A549 (cell line): ENCODE results near the gene KPTN. TPM values are rescaled to one million over a fixed set of nuclear protein-coding genes. Genes with fewer than 3 reads are reported as not detected.

Source experiments
- ATAC-seq, 2 experiments: fragments of 200-7000 bp in 1 of 2; fragments of >200 bp in 1 of 2; cut with Nextera tagmentation in 1 of 2; cut with Tn5 transposase in 1 of 2; 3 replicates each; pipeline versions ENCODE4 v1.8.0 to v1.9.1; 2018 to 2020; ENCODE audit warnings: mild to moderate bottlenecking in 1 of 2, moderate library complexity in 1 of 2
- CTCF ChIA-PET: fragments of 300-600 bp; sonication (Branson Sonifier 250); formaldehyde crosslinking; extraction: SDS; loops from one replicate; lab custom pipeline; 2021; ENCODE audit warnings: antibody characterized with exemption, inconsistent platforms; lab: Yijun Ruan, JAX
- POLR2A ChIA-PET: fragments of 350-600 bp; formaldehyde crosslinking; extraction: SDS; loops from one replicate; lab custom pipeline; 2021; ENCODE audit warnings: antibody characterized with exemption, inconsistent platforms; lab: Yijun Ruan, JAX
- DNase-seq, 2 experiments: peaks; one replicate each; pipeline versions ENCODE4 v3.0.0 to v3.0.0-alpha.2; 2011 to 2016; ENCODE audit warnings: low read depth in 1 of 2, low spot score in 1 of 2
- FAIRE-seq: peaks from 2 replicates; lab custom pipeline; 2011; peaks lifted over from hg19 to GRCh38; lab: Jason Lieb, UNC
- H3K27ac ChIP-seq, 2 experiments: fragments of >200 bp; sonication (Bioruptor Twin); formaldehyde crosslinking; 3 replicates each; pipeline ENCODE4 v1.5.1; 2016 to 2017
- H3K4me1 ChIP-seq: fragments of >200 bp; sonication (Bioruptor Twin); formaldehyde crosslinking; 3 replicates; pipeline ENCODE4 v1.6.1; 2016
- H3K4me2 ChIP-seq: fragments of >200 bp; sonication (Bioruptor Twin); formaldehyde crosslinking; 3 replicates; pipeline ENCODE4 v1.6.1; 2016
- H3K4me3 ChIP-seq: fragments of >200 bp; sonication (Bioruptor Twin); formaldehyde crosslinking; 3 replicates; pipeline ENCODE4 v1.5.1; 2016
- H3K9me3 ChIP-seq: fragments of >200 bp; sonication (Bioruptor Twin); formaldehyde crosslinking; 3 replicates; pipeline ENCODE4 v1.6.1; 2016
- BHLHE40 ChIP-seq: IDR thresholded peaks from 2 replicates; pipeline ENCODE4 v1.6.1; 2012; ENCODE audit warnings: low read depth, low read length, inconsistent platforms
- CBX2 ChIP-seq: fragments of 200-600 bp; sonication (generic); IDR thresholded peaks from 2 replicates; pipeline ENCODE4 v1.6.1; 2016; ENCODE audit warnings: low read depth, mild to moderate bottlenecking, borderline replicate concordance
- CHD2 ChIP-seq: fragments of 150-350 bp; IDR thresholded peaks from 2 replicates; pipeline ENCODE4 v1.6.1; 2014; ENCODE audit warnings: low read length; ENCODE audit not compliant: partially characterized antibody
- EHF ChIP-seq: fragments of 250-450 bp; sonication (Bioruptor Pico); IDR thresholded peaks from 2 replicates; pipeline ENCODE4 v1.5.0; 2020; ENCODE audit warnings: mild to moderate bottlenecking
- EHMT2 ChIP-seq: fragments of 200-600 bp; sonication (generic); IDR thresholded peaks from 2 replicates; pipeline ENCODE4 v1.6.1; 2016; ENCODE audit warnings: antibody characterized with exemption, low read depth, mild to moderate bottlenecking, moderate library complexity
- FOSB ChIP-seq: fragments of 250-450 bp; sonication (Bioruptor Pico); IDR thresholded peaks from 2 replicates; pipeline ENCODE4 v1.5.0; 2020; ENCODE audit warnings: mild to moderate bottlenecking, moderate library complexity
- FOSL2 ChIP-seq, 2 experiments: fragments of 450-650 bp in 1 of 2; fragments of >200 bp in 1 of 2; sonication (Bioruptor Twin) in 1 of 2; formaldehyde crosslinking; IDR thresholded peaks; 2 replicates each; pipeline versions ENCODE4 v1.5.0 to v1.6.1; 2016 to 2020; ENCODE audit warnings: mild to moderate bottlenecking in 1 of 2, moderate library complexity in 1 of 2
- FOXS1 ChIP-seq: fragments of 250-450 bp; sonication (Bioruptor Pico); IDR thresholded peaks from 2 replicates; pipeline ENCODE4 v1.5.0; 2020; ENCODE audit warnings: mild to moderate bottlenecking, moderate library complexity
- GATA3 ChIP-seq: IDR thresholded peaks from 2 replicates; pipeline ENCODE4 v1.6.1; 2012; ENCODE audit warnings: borderline replicate concordance
- HDAC2 ChIP-seq: fragments of 200-600 bp; sonication (generic); IDR thresholded peaks from 2 replicates; pipeline ENCODE4 v1.6.1; 2016
- HEYL ChIP-seq: fragments of 250-450 bp; sonication (Bioruptor Pico); IDR thresholded peaks from 2 replicates; pipeline ENCODE4 v1.8.0; 2021; ENCODE audit warnings: mild to moderate bottlenecking, moderate library complexity
- HOXB13 ChIP-seq: fragments of 250-450 bp; sonication (Bioruptor Pico); IDR thresholded peaks from 2 replicates; pipeline ENCODE4 v1.5.0; 2020; ENCODE audit warnings: low read depth, mild to moderate bottlenecking, moderate library complexity
- HOXB5 ChIP-seq: fragments of 250-450 bp; sonication (Bioruptor Pico); IDR thresholded peaks from 2 replicates; pipeline ENCODE4 v1.5.0; 2020; ENCODE audit warnings: mild to moderate bottlenecking, moderate library complexity
- JUN ChIP-seq, 2 experiments: fragments of >200 bp; sonication (Bioruptor Twin); formaldehyde crosslinking; IDR thresholded peaks; 2 replicates in 1 of 2; 3 replicates in 1 of 2; pipeline ENCODE4 v1.6.1; 2016 to 2017
- JUNB ChIP-seq: fragments of >200 bp; sonication (Bioruptor Twin); formaldehyde crosslinking; IDR thresholded peaks from 2 replicates; pipeline ENCODE4 v1.6.1; 2016
- KDM5A ChIP-seq: fragments of 200-600 bp; sonication (generic); IDR thresholded peaks from 2 replicates; pipeline ENCODE4 v1.6.1; 2016; ENCODE audit warnings: antibody characterized with exemption, mild to moderate bottlenecking
- MAFK ChIP-seq: fragments of 450-650 bp; IDR thresholded peaks from 2 replicates; pipeline ENCODE4 v1.6.1; 2014; ENCODE audit not compliant: partially characterized antibody
- MAZ ChIP-seq: fragments of 150-350 bp; IDR thresholded peaks from 2 replicates; pipeline ENCODE4 v1.6.1; 2014; ENCODE audit warnings: antibody characterized with exemption, low read depth, low read length, borderline replicate concordance
- MYC ChIP-seq: IDR thresholded peaks from 2 replicates; pipeline ENCODE4 v1.6.1; 2012; ENCODE audit warnings: mild to moderate bottlenecking, inconsistent platforms, low read length, improper control_type of control experiment, borderline replicate concordance
- POLR2A ChIP-seq: IDR thresholded peaks from 2 replicates; pipeline ENCODE4 v1.6.1; 2012; ENCODE audit warnings: mild to moderate bottlenecking, low read length
- POLR2AphosphoS2 ChIP-seq: conservative IDR thresholded peaks from 2 replicates; pipeline ENCODE4 v1.6.1; 2012; ENCODE audit warnings: low read length, improper control_type of control experiment, inconsistent platforms
- RAD21 ChIP-seq, 2 experiments: fragments of >200 bp in 1 of 2; sonication (Bioruptor Twin) in 1 of 2; formaldehyde crosslinking in 1 of 2; IDR thresholded peaks in 1 of 2; conservative IDR thresholded peaks in 1 of 2; 2 replicates in 1 of 2; 3 replicates in 1 of 2; pipeline ENCODE4 v1.6.1; 2012 to 2018; ENCODE audit warnings: inconsistent platforms in 1 of 2
- RCOR1 ChIP-seq: fragments of 150-350 bp; IDR thresholded peaks from 2 replicates; pipeline ENCODE4 v1.6.1; 2014; ENCODE audit warnings: antibody characterized with exemption, low read length, low read depth
- RFX5 ChIP-seq: fragments of 450-650 bp; IDR thresholded peaks from 2 replicates; pipeline ENCODE4 v1.7.1; 2014; ENCODE audit warnings: antibody characterized with exemption, mild to moderate bottlenecking, moderate library complexity
- SREBF2 ChIP-seq: fragments of 450-650 bp; IDR thresholded peaks from 2 replicates; pipeline ENCODE4 v1.6.1; 2014; ENCODE audit warnings: mild to moderate bottlenecking, moderate library complexity
- ZC3H11A ChIP-seq: fragments of 450-650 bp; IDR thresholded peaks from 2 replicates; pipeline ENCODE4 v1.6.1; 2014; ENCODE audit warnings: antibody characterized with exemption, mild to moderate bottlenecking
- ZFP36 ChIP-seq: fragments of 450-650 bp; IDR thresholded peaks from 2 replicates; pipeline ENCODE4 v1.6.1; 2014; ENCODE audit warnings: borderline replicate concordance; ENCODE audit not compliant: partially characterized antibody
- ZNF302 ChIP-seq: fragments of 250-450 bp; sonication (Bioruptor Pico); IDR thresholded peaks from 2 replicates; pipeline ENCODE4 v1.9.0; 2021; ENCODE audit warnings: inconsistent platforms, mild to moderate bottlenecking, moderate library complexity
- WGBS: methylation state at CpG from one replicate; pipeline ENCODE4 v1.1.6; 2017; ENCODE audit errors: missing lambda C conversion rate; 5-methylcytosine and 5-hydroxymethylcytosine counted together
- polyA minus RNA-seq: library from RNA; depleted of rRNA, polyadenylated mRNA; stranded (reverse); fragments of >200 nt; gene quantifications from 2 replicates; pipeline ENCODE4 v1.2.3, GENCODE V29; 2011; rRNA and poly(A)+ RNA removed
- polyA plus RNA-seq, 4 experiments: library from polyadenylated mRNA; depleted of rRNA in 3 of 4; stranded (reverse); fragments of >200 nt; fragmentation: RNase III in 1 of 4; extraction: RNeasy Plus Mini Kit Qiagen cat#74134 plus additional on column Dnase treatment in 1 of 4; gene quantifications; 2 replicates in 3 of 4; 3 replicates in 1 of 4; pipeline ENCODE4 v1.2.3, GENCODE V29; 2011 to 2017
- TF ChIP-seq, protein P1 (sequence below): IDR thresholded peaks from 2 replicates; pipeline ENCODE4 v1.6.1; 2012
- TF ChIP-seq, protein P2 (sequence below): fragments of 150-350 bp; IDR thresholded peaks from 2 replicates; pipeline ENCODE4 v1.6.1; 2014; ENCODE audit warnings: low read depth, mild to moderate bottlenecking, low read length
- TF ChIP-seq, protein P3 (sequence below): fragments of >200 bp; sonication (Bioruptor Twin); formaldehyde crosslinking; IDR thresholded peaks from 3 replicates; pipeline ENCODE4 v1.6.1; 2016
- TF ChIP-seq, protein P4 (sequence below): fragments of >200 bp; sonication (Bioruptor Twin); formaldehyde crosslinking; IDR thresholded peaks from 3 replicates; pipeline ENCODE4 v1.5.1; 2016
- TF ChIP-seq, protein P5 (sequence below): IDR thresholded peaks from 2 replicates; pipeline ENCODE4 v1.6.1; 2012

Gene KPTN
- 10.6 and 12.5 TPM in 2 replicates for polyA plus RNA-seq (2011; rRNA removed)
- 26.3 and 28.7 TPM in 2 replicates for polyA plus RNA-seq (2012; cell fraction: cytosol; rRNA removed)
- 62.7 and 66.3 TPM in 2 replicates for polyA plus RNA-seq (2012; cell fraction: nucleus; rRNA removed)
- 20.6 to 22.1 TPM (median 20.8 TPM) in 3 replicates for polyA plus RNA-seq (2017; fragmentation: RNase III; extraction: RNeasy Plus Mini Kit Qiagen cat#74134 plus additional on column Dnase treatment)
- 13.7 and 15.6 TPM in 2 replicates for polyA minus RNA-seq

DNA sequence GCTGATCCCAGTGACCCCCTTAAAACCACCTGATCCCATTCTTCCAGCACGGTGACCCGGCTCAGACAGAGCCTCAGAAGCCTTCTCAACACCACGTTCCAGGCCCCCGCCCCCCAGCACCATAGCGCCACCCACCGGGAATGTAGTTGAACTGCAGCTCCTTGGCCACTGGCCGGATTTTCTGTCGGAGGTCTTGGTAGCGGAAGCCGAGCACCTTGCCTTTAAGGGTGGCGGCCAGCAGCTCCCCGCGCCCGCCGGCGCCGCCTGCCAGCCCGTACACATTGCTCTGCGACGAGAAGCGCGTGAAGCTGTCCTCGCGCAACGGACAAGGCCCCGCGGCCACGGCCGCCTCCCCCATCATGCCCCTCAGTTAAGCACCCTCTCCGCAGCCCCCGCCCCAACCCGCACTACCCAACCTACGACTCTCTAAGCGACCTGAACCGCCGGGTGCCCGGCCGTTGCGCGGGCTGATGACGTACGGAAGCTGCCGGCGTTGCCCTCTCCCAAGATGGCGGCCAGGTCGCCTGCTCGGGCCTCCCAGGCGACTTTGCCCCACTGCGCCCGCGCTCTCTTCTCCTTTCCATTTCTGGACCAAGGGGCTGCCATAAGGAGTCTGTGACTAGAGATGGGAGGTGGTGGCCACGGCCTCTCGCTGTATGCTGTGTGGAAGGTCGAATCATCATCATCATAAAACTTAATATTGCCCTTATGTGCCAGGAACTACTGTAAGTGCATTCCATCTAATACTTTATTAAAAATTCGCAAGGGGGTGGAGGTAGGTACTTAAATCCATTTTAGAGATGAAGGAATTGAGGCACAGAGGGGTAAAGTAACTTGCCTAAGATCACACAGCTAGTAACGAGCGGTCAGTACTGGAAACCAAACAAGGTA is at the start of gene KPTN:
Gene KPTN, minus strand, starts transcription at position 420 of the 891 bp plus-strand sequence. Its CDS starts 59 bp downstream, at position 361.
- peak; percentile 84 to 90 for ATAC-seq
- Histone ChIP-seq H3K4me1 (peaks cover 12% of the 10 kb centered on the region; the same call in 2 of the 3 replicates), H3K27ac (peak within 1 kb of the TSS; percentile 96 to 97), H3K4me3 (peak within 1 kb of the TSS; percentile 53), H3K9me3 (no peaks in the 10 kb centered on the region), H3K4me2 (peak within 1 kb of the TSS; percentile 71)
- 3% methylated on average over 45 of the region's 57 CpGs for WGBS
- POLR2A ChIA-PET: interaction anchor here (0.5 to 1.7 kb wide), 19 partner anchors 8 to 984 kb away, joined by 3 to 15 read pairs (median 3); partner anchors contain the start of genes INAFM1 and NAPA
- no peak for FAIRE-seq
- CTCF ChIA-PET: interaction anchor here (0.6 to 5.8 kb wide), 62 partner anchors 9 to 579 kb away, joined by 3 to 84 read pairs (median 4); partner anchors contain the start of genes DHX34, EHD2, NAPA and SLC8A2
- DNase-seq: peak; percentile 96 to 99
- TF ChIP-seq HOXB5 (0 out of 2 replicates have a peak, but pooled peaks have one; percentile 25), ZNF302 (CRISPR knock-in tag) (no peak), RAD21 (conservative IDR thresholded peaks at IDR 0.05 in 1 of 2, IDR thresholded peaks at IDR 0.05 in 1 of 2) (peak; percentile 70 to 75), EHF (CRISPR knock-in tag) (no peak), CHD2 (no peak), SREBF2 (no peak), JUN (IDR thresholded peaks at IDR 0.05) (peak; percentile 58 to 93; a peak in 4 of 5 replicates), HEYL (CRISPR knock-in tag) (no peak), GATA3 (0 out of 2 replicates have a peak, but pooled peaks have one; percentile 12), BHLHE40 (no peak), CBX2 (no peak), MYC (peak; percentile 78; the same call in 1 of the 2 replicates), FOSB (CRISPR knock-in tag) (peak; percentile 73; the same call in 1 of the 2 replicates), RFX5 (no peak), POLR2AphosphoS2 (no peak), KDM5A (no peak), HDAC2 (no peak), FOSL2 (IDR thresholded peaks at IDR 0.05) (no peak), FOSL2 (CRISPR knock-in tag; IDR thresholded peaks at IDR 0.05) (no peak), MAFK (no peak), ZC3H11A (no peak), FOXS1 (CRISPR knock-in tag) (no peak), ZFP36 (peak; percentile 58), POLR2A (peak; percentile 88), MAZ (peak; percentile 91), HOXB13 (CRISPR knock-in tag) (no peak), JUNB (no peak), EHMT2 (no peak), RCOR1 (no peak)
- TF ChIP-seq, protein P1, sequence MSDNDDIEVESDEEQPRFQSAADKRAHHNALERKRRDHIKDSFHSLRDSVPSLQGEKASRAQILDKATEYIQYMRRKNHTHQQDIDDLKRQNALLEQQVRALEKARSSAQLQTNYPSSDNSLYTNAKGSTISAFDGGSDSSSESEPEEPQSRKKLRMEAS: peak; percentile 70
- TF ChIP-seq, protein P2, sequence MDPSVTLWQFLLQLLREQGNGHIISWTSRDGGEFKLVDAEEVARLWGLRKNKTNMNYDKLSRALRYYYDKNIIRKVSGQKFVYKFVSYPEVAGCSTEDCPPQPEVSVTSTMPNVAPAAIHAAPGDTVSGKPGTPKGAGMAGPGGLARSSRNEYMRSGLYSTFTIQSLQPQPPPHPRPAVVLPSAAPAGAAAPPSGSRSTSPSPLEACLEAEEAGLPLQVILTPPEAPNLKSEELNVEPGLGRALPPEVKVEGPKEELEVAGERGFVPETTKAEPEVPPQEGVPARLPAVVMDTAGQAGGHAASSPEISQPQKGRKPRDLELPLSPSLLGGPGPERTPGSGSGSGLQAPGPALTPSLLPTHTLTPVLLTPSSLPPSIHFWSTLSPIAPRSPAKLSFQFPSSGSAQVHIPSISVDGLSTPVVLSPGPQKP: no peak
- TF ChIP-seq, protein P3, sequence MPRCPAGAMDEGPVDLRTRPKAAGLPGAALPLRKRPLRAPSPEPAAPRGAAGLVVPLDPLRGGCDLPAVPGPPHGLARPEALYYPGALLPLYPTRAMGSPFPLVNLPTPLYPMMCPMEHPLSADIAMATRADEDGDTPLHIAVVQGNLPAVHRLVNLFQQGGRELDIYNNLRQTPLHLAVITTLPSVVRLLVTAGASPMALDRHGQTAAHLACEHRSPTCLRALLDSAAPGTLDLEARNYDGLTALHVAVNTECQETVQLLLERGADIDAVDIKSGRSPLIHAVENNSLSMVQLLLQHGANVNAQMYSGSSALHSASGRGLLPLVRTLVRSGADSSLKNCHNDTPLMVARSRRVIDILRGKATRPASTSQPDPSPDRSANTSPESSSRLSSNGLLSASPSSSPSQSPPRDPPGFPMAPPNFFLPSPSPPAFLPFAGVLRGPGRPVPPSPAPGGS: 0 out of 3 replicates have a peak, but pooled peaks have one; percentile 20
- TF ChIP-seq, protein P4, sequence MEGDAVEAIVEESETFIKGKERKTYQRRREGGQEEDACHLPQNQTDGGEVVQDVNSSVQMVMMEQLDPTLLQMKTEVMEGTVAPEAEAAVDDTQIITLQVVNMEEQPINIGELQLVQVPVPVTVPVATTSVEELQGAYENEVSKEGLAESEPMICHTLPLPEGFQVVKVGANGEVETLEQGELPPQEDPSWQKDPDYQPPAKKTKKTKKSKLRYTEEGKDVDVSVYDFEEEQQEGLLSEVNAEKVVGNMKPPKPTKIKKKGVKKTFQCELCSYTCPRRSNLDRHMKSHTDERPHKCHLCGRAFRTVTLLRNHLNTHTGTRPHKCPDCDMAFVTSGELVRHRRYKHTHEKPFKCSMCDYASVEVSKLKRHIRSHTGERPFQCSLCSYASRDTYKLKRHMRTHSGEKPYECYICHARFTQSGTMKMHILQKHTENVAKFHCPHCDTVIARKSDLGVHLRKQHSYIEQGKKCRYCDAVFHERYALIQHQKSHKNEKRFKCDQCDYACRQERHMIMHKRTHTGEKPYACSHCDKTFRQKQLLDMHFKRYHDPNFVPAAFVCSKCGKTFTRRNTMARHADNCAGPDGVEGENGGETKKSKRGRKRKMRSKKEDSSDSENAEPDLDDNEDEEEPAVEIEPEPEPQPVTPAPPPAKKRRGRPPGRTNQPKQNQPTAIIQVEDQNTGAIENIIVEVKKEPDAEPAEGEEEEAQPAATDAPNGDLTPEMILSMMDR: peak; percentile 98
- TF ChIP-seq, protein P5, sequence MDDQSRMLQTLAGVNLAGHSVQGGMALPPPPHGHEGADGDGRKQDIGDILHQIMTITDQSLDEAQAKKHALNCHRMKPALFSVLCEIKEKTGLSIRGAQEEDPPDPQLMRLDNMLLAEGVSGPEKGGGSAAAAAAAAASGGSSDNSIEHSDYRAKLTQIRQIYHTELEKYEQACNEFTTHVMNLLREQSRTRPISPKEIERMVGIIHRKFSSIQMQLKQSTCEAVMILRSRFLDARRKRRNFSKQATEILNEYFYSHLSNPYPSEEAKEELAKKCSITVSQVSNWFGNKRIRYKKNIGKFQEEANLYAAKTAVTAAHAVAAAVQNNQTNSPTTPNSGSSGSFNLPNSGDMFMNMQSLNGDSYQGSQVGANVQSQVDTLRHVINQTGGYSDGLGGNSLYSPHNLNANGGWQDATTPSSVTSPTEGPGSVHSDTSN: peak; percentile 57; the same call in 1 of the 2 replicates
